ENCODE data around the gene BMF. TPM values are rescaled to one million over a fixed set of nuclear protein-coding genes. Genes with fewer than 3 reads are reported as not detected.

BMF gene
- total RNA-seq, 1 donor from 2014 or later: 376 TPM

DNA sequence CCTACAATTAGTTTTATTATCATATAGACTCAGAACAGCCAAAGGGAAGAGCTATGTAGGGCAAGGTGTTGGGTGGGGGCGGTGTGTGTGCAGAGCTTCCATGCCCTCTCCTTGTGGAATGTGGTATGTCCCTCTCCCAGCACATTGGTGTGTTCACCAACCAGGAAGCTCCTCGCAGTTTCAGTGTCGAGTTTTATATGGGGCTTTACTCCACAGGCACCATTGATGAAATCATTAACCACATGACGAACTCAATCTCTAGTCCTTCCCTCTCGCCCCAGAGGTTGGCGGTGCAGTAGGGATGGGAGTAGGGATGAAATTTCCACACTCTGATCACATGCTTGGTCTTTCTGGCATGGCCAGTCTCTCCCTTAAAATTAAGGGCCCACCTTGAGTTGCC lies 56.1 kb downstream of the BMF start:
- Mint-ChIP-seq H3K36me3 (ENCODE audit: low read depth) (peaks cover 3% of the 10 kb centered on the region), H3K27me3 (no peaks in the 10 kb centered on the region), H3K27ac (peak overlapping the region; percentile 19), H3K9me3 (no peaks in the 10 kb centered on the region), H3K4me3 (no peak overlapping the region), H3K4me1 (peaks cover 81% of the 10 kb centered on the region)
- intact Hi-C loops (cut with micrococcal nuclease): loop anchor here (2.0 kb wide), 1 partner anchor 30 kb away; no protein-coding TSS in a partner anchor
- DNase-seq (no peak), ATAC-seq (ENCODE audit: low read depth) (no peak)
- TF ChIP-seq, protein P1, sequence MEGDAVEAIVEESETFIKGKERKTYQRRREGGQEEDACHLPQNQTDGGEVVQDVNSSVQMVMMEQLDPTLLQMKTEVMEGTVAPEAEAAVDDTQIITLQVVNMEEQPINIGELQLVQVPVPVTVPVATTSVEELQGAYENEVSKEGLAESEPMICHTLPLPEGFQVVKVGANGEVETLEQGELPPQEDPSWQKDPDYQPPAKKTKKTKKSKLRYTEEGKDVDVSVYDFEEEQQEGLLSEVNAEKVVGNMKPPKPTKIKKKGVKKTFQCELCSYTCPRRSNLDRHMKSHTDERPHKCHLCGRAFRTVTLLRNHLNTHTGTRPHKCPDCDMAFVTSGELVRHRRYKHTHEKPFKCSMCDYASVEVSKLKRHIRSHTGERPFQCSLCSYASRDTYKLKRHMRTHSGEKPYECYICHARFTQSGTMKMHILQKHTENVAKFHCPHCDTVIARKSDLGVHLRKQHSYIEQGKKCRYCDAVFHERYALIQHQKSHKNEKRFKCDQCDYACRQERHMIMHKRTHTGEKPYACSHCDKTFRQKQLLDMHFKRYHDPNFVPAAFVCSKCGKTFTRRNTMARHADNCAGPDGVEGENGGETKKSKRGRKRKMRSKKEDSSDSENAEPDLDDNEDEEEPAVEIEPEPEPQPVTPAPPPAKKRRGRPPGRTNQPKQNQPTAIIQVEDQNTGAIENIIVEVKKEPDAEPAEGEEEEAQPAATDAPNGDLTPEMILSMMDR (IDR thresholded peaks at IDR 0.05): no peak
- ChIA-PET CTCF (interaction anchor here (0.7 to 1.7 kb wide), 2 partner anchors 9 to 52 kb away, joined by 3 to 8 read pairs; no protein-coding TSS in a partner anchor), POLR2A (interaction anchor here (1.3 to 6.1 kb wide), 4 partner anchors 8 to 50 kb away, joined by 3 to 212 read pairs (median 4); partner anchors contain the start of gene BMF)

DNA sequence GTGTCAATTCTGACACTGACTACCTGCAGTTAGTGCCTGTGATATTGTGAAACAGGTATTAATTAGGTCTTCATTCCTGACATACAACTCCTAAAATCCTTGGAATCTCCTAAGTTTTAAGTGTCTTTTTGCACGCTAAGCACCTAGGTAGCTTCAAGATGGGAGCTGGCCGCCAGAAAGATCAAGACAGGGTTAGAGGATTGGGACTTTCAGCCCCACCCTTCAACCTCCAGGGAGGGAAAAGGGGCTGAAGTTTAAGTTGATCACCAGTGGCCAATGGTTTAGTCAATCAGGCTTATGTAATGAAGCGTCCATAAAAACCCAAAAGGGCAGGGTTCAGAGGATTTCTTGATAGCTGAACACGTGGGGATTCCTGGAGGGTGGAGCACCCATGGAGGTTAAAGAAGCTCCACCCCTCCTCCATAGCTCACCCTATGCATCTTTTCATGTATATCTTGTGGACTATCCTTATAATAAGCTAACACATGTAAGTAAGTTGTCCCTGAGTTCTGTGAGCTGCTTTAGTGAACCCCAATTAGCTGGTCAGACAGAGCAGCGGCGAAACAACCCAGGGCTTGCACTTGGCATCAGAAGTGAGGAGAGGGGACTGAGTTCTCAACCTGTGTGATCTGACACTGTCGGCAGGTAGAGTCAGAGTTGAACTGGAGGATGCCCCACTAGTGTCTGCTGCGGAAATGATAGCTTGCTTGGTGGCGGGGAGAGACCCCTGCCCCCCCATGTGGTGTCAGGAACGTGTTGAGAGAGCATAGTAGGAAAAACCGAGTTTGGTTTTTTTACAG lies 56.9 kb downstream of the BMF start:
- Mint-ChIP-seq H3K27ac (peak overlapping the region; percentile 46), H3K4me3 (no peak overlapping the region), H3K9me3 (no peaks in the 10 kb centered on the region)

DNA sequence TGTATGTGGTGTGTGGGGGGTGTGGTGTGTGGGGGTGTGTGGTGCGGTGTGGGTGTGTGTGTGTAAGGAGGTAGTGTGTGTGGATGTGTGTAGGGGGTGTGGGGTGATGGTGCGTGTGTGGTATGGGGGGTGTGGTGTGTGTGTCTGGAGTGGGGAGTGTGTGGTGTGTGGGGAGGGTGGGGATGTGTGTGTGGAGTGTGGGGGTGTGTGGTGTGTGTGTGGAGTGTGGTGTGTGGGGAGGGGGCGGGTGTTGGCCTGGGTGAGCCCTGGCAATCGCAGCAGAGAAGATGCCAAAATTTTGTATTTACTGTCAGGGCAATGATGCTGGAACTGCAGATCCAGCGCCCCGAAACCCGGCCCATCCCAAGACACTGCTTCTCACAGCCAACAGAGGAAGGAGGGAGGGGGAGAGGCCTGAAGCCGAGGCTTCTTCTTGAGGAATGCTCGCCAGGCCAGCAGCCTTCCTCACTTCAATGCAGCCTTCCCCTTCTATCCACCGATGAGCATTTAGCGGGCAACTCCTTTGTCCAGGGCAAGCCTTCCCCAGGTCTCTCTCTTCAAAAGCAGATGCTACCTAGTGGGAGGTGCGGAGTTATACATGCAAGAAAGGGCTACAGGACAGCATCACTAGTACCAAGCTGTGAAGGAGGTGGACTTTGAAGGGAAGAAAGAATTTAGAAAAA lies 57.8 kb downstream of the BMF start:
- no peaks in the 10 kb centered on the region for H3K9me3 Mint-ChIP-seq
- CTCF ChIA-PET: interaction anchor here (1.7 kb wide), 1 partner anchor 53 kb away, joined by 8 read pairs; no protein-coding TSS in a partner anchor
- H3K36me3 Mint-ChIP-seq (ENCODE audit: low read depth): peaks cover 3% of the 10 kb centered on the region
- H3K27ac Mint-ChIP-seq: peak overlapping the region; percentile 46
- H3K4me3 Mint-ChIP-seq: no peak overlapping the region
- H3K4me1 Mint-ChIP-seq: peaks cover 87% of the 10 kb centered on the region
- intact Hi-C loops (cut with micrococcal nuclease): no loop called here
- TF ChIP-seq, protein P1 (IDR thresholded peaks at IDR 0.05): no peak
- H3K27me3 Mint-ChIP-seq: no peaks in the 10 kb centered on the region
- DNase-seq: no peak
- no peak for ATAC-seq (ENCODE audit: low read depth)
- POLR2A ChIA-PET: interaction anchor here (0.8 to 6.1 kb wide), 3 partner anchors 14 to 62 kb away, joined by 3 to 212 read pairs (median 3); partner anchors contain the start of gene BMF

More for the DNA sequence above, 56.9 kb downstream of the BMF start:
- intact Hi-C loops (cut with micrococcal nuclease): loop anchor here (2.0 kb wide), 1 partner anchor 31 kb away; no protein-coding TSS in a partner anchor
- Mint-ChIP-seq H3K4me1 (peaks cover 84% of the 10 kb centered on the region), H3K36me3 (ENCODE audit: low read depth) (peaks cover 3% of the 10 kb centered on the region), H3K27me3 (no peaks in the 10 kb centered on the region)
- CTCF ChIA-PET: interaction anchor here (0.8 to 1.7 kb wide), 2 partner anchors 52 to 166 kb away, joined by 5 to 8 read pairs; no protein-coding TSS in a partner anchor
- POLR2A ChIA-PET: interaction anchor here (0.8 to 6.1 kb wide), 5 partner anchors 13 to 61 kb away, joined by 3 to 212 read pairs (median 3); partner anchors contain the start of gene BMF
- TF ChIP-seq, protein P1 (IDR thresholded peaks at IDR 0.05): no peak
- DNase-seq (no peak), ATAC-seq (ENCODE audit: low read depth) (no peak)

DNA sequence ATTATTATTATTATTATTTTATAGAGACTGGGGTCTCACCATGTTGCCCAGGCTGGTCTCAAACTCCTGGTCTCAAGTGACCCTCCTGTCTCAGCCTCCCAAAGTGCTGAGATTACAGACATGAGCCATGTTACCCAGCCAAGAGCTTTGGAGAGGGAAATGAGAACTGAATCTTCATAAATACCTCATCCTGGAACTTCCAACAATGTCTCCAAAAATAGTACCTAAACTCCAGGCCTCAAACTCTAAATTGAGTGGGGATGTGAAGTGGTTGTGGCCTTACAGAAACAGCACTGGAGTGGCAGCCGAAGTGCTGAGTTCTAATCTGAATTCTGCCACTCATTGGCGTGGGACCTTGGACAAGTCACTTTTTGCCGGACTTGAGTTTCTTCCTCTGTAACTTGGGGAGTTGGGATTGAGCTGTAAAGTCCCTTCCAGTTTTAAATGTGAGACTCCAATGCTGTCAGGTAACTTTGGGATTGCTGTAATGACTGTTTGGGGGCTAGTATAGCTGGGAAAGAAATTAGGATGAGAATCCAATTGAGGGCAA lies 59.7 kb downstream of the BMF start:
- ChIA-PET CTCF (interaction anchor here (0.9 to 11.2 kb wide), 9 partner anchors 11 to 261 kb away, joined by 3 to 519 read pairs (median 4); partner anchors contain the start of gene BMF), POLR2A (interaction anchor here (0.6 to 13.9 kb wide), 13 partner anchors 10 to 1176 kb away, joined by 3 to 1329 read pairs (median 23); partner anchors contain the start of genes BMF and SRP14)
- intact Hi-C loops (cut with micrococcal nuclease): loop anchor here (10.0 kb wide), 1 partner anchor 376 kb away; no protein-coding TSS in a partner anchor
- H3K27ac Mint-ChIP-seq: peak overlapping the region; percentile 93
- peaks cover 3% of the 10 kb centered on the region for H3K36me3 Mint-ChIP-seq (ENCODE audit: low read depth)
- peaks cover 86% of the 10 kb centered on the region for H3K4me1 Mint-ChIP-seq
- DNase-seq (no peak), ATAC-seq (ENCODE audit: low read depth) (no peak)
- no peaks in the 10 kb centered on the region for H3K27me3 Mint-ChIP-seq
- TF ChIP-seq, protein P1 (IDR thresholded peaks at IDR 0.05): no peak
- no peak overlapping the region for H3K4me3 Mint-ChIP-seq
- no peaks in the 10 kb centered on the region for H3K9me3 Mint-ChIP-seq
